ENCODE results near the gene WDR49.

Gene WDR49

GRCh38 chr3:167564612-167565011 lies 89.1 kb downstream of the WDR49 start:
- H3K4me3 ChIP-seq (ENCODE audit: control insufficient read depth in 1 of 7, extremely low read depth in 1 of 7, insufficient read depth in 4 of 7, low read depth in 2 of 7, low read length in 6 of 7), result no peak overlapping the region
- peaks cover 0 to 4% (median 0%) of the 10 kb centered on the region in 4 experiments for H3K36me3 ChIP-seq (ENCODE audit: control insufficient read depth in 4 of 4, insufficient read depth in 4 of 4, low read length in 3 of 4)
- no peaks in the 10 kb centered on the region for H3K27me3 ChIP-seq (replicated peaks in 2 of 5; ENCODE audit: control insufficient read depth in 4 of 5, insufficient read depth in 5 of 5, low read length in 4 of 5)
- H3K9me3 ChIP-seq (ENCODE audit: control extremely low read depth in 1 of 5, control insufficient read depth in 4 of 5, insufficient read depth in 2 of 5, low read depth in 1 of 5, low read length in 4 of 5), result peaks cover 0 to 3% (median 0%) of the 10 kb centered on the region in 5 experiments
- POLR2A ChIA-PET, result no interaction called here
- no peak overlapping the region for H3K27ac ChIP-seq (ENCODE audit: insufficient read depth in 1 of 2, low read depth in 1 of 2, low read length in 2 of 2, poor library complexity in 1 of 2, severe bottlenecking in 2 of 2)
- DNase-seq, result no peak
- WGBS (ENCODE audit: insufficient coverage), result no CpG with 5 or more reads among the region's 2 CpGs
- no peaks in the 10 kb centered on the region for H3K4me1 ChIP-seq (ENCODE audit: control extremely low read depth in 1 of 4, control insufficient read depth in 4 of 4, insufficient read depth in 4 of 4, low read length in 3 of 4)
- CTCF ChIA-PET, result no interaction called here

- WGBS (ENCODE audit: insufficient coverage), result 100% methylated on average over 4 of the region's 4 CpGs
- Histone ChIP-seq H3K36me3 (ENCODE audit: control insufficient read depth in 4 of 4, insufficient read depth in 4 of 4, low read length in 3 of 4) (peaks cover 0 to 6% (median 2%) of the 10 kb centered on the region in 4 experiments), H3K27me3 (replicated peaks in 2 of 5; ENCODE audit: control insufficient read depth in 4 of 5, insufficient read depth in 5 of 5, low read length in 4 of 5) (no peaks in the 10 kb centered on the region), H3K4me1 (ENCODE audit: control extremely low read depth in 1 of 4, control insufficient read depth in 4 of 4, insufficient read depth in 4 of 4, low read length in 3 of 4) (no peaks in the 10 kb centered on the region), H3K4me3 (ENCODE audit: control insufficient read depth in 1 of 7, extremely low read depth in 1 of 7, insufficient read depth in 4 of 7, low read depth in 2 of 7, low read length in 6 of 7) (no peak overlapping the region), H3K27ac (ENCODE audit: insufficient read depth in 1 of 2, low read depth in 1 of 2, low read length in 2 of 2, poor library complexity in 1 of 2, severe bottlenecking in 2 of 2) (no peak overlapping the region), H3K9me3 (ENCODE audit: control extremely low read depth in 1 of 5, control insufficient read depth in 4 of 5, insufficient read depth in 2 of 5, low read depth in 1 of 5, low read length in 4 of 5) (no peaks in the 10 kb centered on the region)
- CTCF ChIA-PET, result interaction anchor here (1.3 kb wide), 1 partner anchor 8 kb away, joined by 6 read pairs; no protein-coding TSS in a partner anchor
- DNase-seq, result peak in 2 of 3 donors; percentile 5 to 16
- POLR2A ChIA-PET, result no interaction called here
Observed at GRCh38 chr3:167559924-167560323, 93.8 kb downstream of the WDR49 start.

DNA sequence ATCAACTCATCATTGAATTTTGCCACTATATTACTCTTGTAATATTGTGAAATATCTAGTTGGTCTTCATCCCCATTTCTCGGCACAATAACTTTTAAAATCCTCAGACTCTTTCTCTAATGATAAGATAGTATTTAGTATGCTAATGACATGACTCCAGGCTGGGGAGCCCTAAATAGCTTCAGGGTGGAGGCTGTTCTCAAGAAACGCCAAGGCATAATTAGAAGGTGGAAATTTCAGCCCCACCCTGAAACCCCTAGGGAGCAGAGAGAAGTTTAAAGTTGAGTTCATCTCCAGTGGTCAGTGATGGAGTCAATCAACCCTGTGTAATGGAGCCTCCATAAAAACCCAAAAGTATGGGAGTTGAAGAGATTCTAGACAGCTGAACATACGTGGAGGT lies 98.8 kb downstream of the WDR49 start:
- DNase-seq, result no peak
- Histone ChIP-seq H3K4me3 (ENCODE audit: control insufficient read depth in 1 of 7, extremely low read depth in 1 of 7, insufficient read depth in 4 of 7, low read depth in 2 of 7, low read length in 6 of 7) (no peak overlapping the region), H3K4me1 (ENCODE audit: control extremely low read depth in 1 of 4, control insufficient read depth in 4 of 4, insufficient read depth in 4 of 4, low read length in 3 of 4) (no peaks in the 10 kb centered on the region), H3K27ac (ENCODE audit: insufficient read depth in 1 of 2, low read depth in 1 of 2, low read length in 2 of 2, poor library complexity in 1 of 2, severe bottlenecking in 2 of 2) (no peak overlapping the region), H3K9me3 (ENCODE audit: control extremely low read depth in 1 of 5, control insufficient read depth in 4 of 5, insufficient read depth in 2 of 5, low read depth in 1 of 5, low read length in 4 of 5) (peaks cover 0 to 1% (median 0%) of the 10 kb centered on the region in 5 experiments), H3K27me3 (replicated peaks in 2 of 5; ENCODE audit: control insufficient read depth in 4 of 5, insufficient read depth in 5 of 5, low read length in 4 of 5) (no peaks in the 10 kb centered on the region), H3K36me3 (ENCODE audit: control insufficient read depth in 4 of 4, insufficient read depth in 4 of 4, low read length in 3 of 4) (peaks cover 0 to 6% (median 4%) of the 10 kb centered on the region in 4 experiments)
- 100% methylated on average over 1 of the region's 3 CpGs for WGBS (ENCODE audit: insufficient coverage)
- ChIA-PET POLR2A (no interaction called here), CTCF (no interaction called here)

GRCh38 chr3:167538081-167538480 lies 115.7 kb downstream of the WDR49 start:
- no peaks in the 10 kb centered on the region for H3K4me1 ChIP-seq (ENCODE audit: control extremely low read depth in 1 of 4, control insufficient read depth in 4 of 4, insufficient read depth in 4 of 4, low read length in 3 of 4)
- H3K9me3 ChIP-seq (ENCODE audit: control extremely low read depth in 1 of 5, control insufficient read depth in 4 of 5, insufficient read depth in 2 of 5, low read depth in 1 of 5, low read length in 4 of 5), result peaks cover 0 to 16% (median 4%) of the 10 kb centered on the region in 5 experiments
- no peak overlapping the region for H3K4me3 ChIP-seq (ENCODE audit: control insufficient read depth in 1 of 7, extremely low read depth in 1 of 7, insufficient read depth in 4 of 7, low read depth in 2 of 7, low read length in 6 of 7)
- H3K27ac ChIP-seq (ENCODE audit: insufficient read depth in 1 of 2, low read depth in 1 of 2, low read length in 2 of 2, poor library complexity in 1 of 2, severe bottlenecking in 2 of 2), result no peak overlapping the region
- ChIA-PET CTCF (no interaction called here), POLR2A (interaction anchor here (0.5 kb wide), 1 partner anchor 83 kb away, joined by 3 read pairs; no protein-coding TSS in a partner anchor)
- no peaks in the 10 kb centered on the region for H3K27me3 ChIP-seq (replicated peaks in 2 of 5; ENCODE audit: control insufficient read depth in 4 of 5, insufficient read depth in 5 of 5, low read length in 4 of 5)
- WGBS (ENCODE audit: insufficient coverage), result 100% methylated on average over 1 of the region's 1 CpG
- no peak for DNase-seq
- peaks cover 0 to 5% (median 1%) of the 10 kb centered on the region in 4 experiments for H3K36me3 ChIP-seq (ENCODE audit: control insufficient read depth in 4 of 4, insufficient read depth in 4 of 4, low read length in 3 of 4)

DNA sequence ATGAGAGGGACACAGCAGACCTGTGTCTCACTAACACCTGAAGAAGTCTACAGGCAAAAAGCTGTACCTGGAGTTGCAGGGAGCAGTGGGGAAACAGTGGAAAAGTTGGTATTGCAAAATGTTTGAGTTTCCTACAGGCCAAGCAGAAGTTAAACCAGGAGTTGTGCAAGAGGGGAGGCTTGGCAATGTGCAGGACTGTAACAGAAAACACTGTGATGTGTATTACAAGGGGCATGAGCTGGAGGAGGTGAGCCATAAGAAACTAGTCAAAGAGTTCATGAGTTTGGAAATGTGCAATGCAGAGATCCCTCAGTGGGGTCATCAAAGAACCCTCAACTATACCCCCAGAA lies 132.8 kb downstream of the WDR49 start:
- peaks cover 0 to 6% (median 0%) of the 10 kb centered on the region in 5 experiments for H3K9me3 ChIP-seq (ENCODE audit: control extremely low read depth in 1 of 5, control insufficient read depth in 4 of 5, insufficient read depth in 2 of 5, low read depth in 1 of 5, low read length in 4 of 5)
- no peaks in the 10 kb centered on the region for H3K4me1 ChIP-seq (ENCODE audit: control extremely low read depth in 1 of 4, control insufficient read depth in 4 of 4, insufficient read depth in 4 of 4, low read length in 3 of 4)
- H3K27me3 ChIP-seq (replicated peaks in 2 of 5; ENCODE audit: control insufficient read depth in 4 of 5, insufficient read depth in 5 of 5, low read length in 4 of 5), result no peaks in the 10 kb centered on the region
- ChIA-PET CTCF (interaction anchor here (1.0 kb wide), 1 partner anchor 113 kb away, joined by 3 read pairs; no protein-coding TSS in a partner anchor), POLR2A (no interaction called here)
- H3K27ac ChIP-seq (ENCODE audit: insufficient read depth in 1 of 2, low read depth in 1 of 2, low read length in 2 of 2, poor library complexity in 1 of 2, severe bottlenecking in 2 of 2), result no peak overlapping the region
- peaks cover 0 to 2% (median 0%) of the 10 kb centered on the region in 4 experiments for H3K36me3 ChIP-seq (ENCODE audit: control insufficient read depth in 4 of 4, insufficient read depth in 4 of 4, low read length in 3 of 4)
- DNase-seq, result peak in 1 of 3 donors; percentile 2
- H3K4me3 ChIP-seq (ENCODE audit: control insufficient read depth in 1 of 7, extremely low read depth in 1 of 7, insufficient read depth in 4 of 7, low read depth in 2 of 7, low read length in 6 of 7), result no peak overlapping the region

GRCh38 chr3:167520266-167521005 lies 133.3 kb downstream of the WDR49 start:
- CTCF ChIA-PET, result no interaction called here
- peaks cover 0 to 2% (median 0%) of the 10 kb centered on the region in 4 experiments for H3K36me3 ChIP-seq (ENCODE audit: control insufficient read depth in 4 of 4, insufficient read depth in 4 of 4, low read length in 3 of 4)
- H3K9me3 ChIP-seq (ENCODE audit: control extremely low read depth in 1 of 5, control insufficient read depth in 4 of 5, insufficient read depth in 2 of 5, low read depth in 1 of 5, low read length in 4 of 5), result peaks cover 0 to 6% (median 0%) of the 10 kb centered on the region in 5 experiments
- H3K27ac ChIP-seq (ENCODE audit: insufficient read depth in 1 of 2, low read depth in 1 of 2, low read length in 2 of 2, poor library complexity in 1 of 2, severe bottlenecking in 2 of 2), result no peak overlapping the region
- no CpG with 5 or more reads among the region's 2 CpGs for WGBS (ENCODE audit: insufficient coverage)
- POLR2A ChIA-PET, result no interaction called here
- H3K4me3 ChIP-seq (ENCODE audit: control insufficient read depth in 1 of 7, extremely low read depth in 1 of 7, insufficient read depth in 4 of 7, low read depth in 2 of 7, low read length in 6 of 7), result no peak overlapping the region
- DNase-seq, result no peak
- no peaks in the 10 kb centered on the region for H3K4me1 ChIP-seq (ENCODE audit: control extremely low read depth in 1 of 4, control insufficient read depth in 4 of 4, insufficient read depth in 4 of 4, low read length in 3 of 4)
- no peaks in the 10 kb centered on the region for H3K27me3 ChIP-seq (replicated peaks in 2 of 5; ENCODE audit: control insufficient read depth in 4 of 5, insufficient read depth in 5 of 5, low read length in 4 of 5)

DNA sequence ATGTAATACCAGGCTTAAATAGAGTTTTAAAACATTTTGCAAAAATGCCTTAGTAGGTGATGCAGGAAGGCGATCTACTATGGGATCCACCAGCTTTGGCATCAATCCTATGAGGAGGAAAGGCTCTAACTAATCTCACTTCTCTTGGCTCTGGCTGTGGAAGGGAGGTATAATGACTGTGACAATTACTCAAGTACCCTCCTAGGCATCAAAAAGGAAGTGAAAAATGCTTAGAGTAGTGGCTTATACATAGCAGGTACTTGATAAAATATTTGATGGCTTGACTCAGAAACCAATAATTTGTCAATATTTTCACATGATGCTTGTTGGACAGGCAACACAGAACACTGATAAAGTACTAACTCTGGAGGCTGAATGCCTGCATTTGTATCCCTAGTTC lies 145.8 kb downstream of the WDR49 start:
- Histone ChIP-seq H3K4me3 (ENCODE audit: control insufficient read depth in 1 of 7, extremely low read depth in 1 of 7, insufficient read depth in 4 of 7, low read depth in 2 of 7, low read length in 6 of 7) (no peak overlapping the region), H3K36me3 (ENCODE audit: control insufficient read depth in 4 of 4, insufficient read depth in 4 of 4, low read length in 3 of 4) (peaks cover 0 to 17% (median 3%) of the 10 kb centered on the region in 4 experiments), H3K4me1 (ENCODE audit: control extremely low read depth in 1 of 4, control insufficient read depth in 4 of 4, insufficient read depth in 4 of 4, low read length in 3 of 4) (peaks cover 0 to 2% (median under 1%) of the 10 kb centered on the region in 4 experiments), H3K9me3 (ENCODE audit: control extremely low read depth in 1 of 5, control insufficient read depth in 4 of 5, insufficient read depth in 2 of 5, low read depth in 1 of 5, low read length in 4 of 5) (peaks cover 0 to 9% (median 0%) of the 10 kb centered on the region in 5 experiments), H3K27me3 (replicated peaks in 2 of 5; ENCODE audit: control insufficient read depth in 4 of 5, insufficient read depth in 5 of 5, low read length in 4 of 5) (no peaks in the 10 kb centered on the region), H3K27ac (ENCODE audit: insufficient read depth in 1 of 2, low read depth in 1 of 2, low read length in 2 of 2, poor library complexity in 1 of 2, severe bottlenecking in 2 of 2) (no peak overlapping the region)
- ChIA-PET POLR2A (no interaction called here), CTCF (interaction anchor here (0.9 kb wide), 1 partner anchor 28 kb away, joined by 3 read pairs; no protein-coding TSS in a partner anchor)
- whole genome bisulfite sequencing (ENCODE audit: insufficient coverage), result no CpG with 5 or more reads among the region's 1 CpG
- DNase-seq, result no peak
